IMR-90 (cell line): Measurements from ENCODE around the gene TNRC18. TPM values are rescaled to one million over a fixed set of nuclear protein-coding genes. Genes with fewer than 3 reads are reported as not detected.
A peak's percentile ranks its signal among the peaks of the same experiment; 100 is the strongest.

Experiments used
- ATAC-seq: fragments of 200-7000 bp; cut with Tn5 transposase; 2 replicates; pipeline ENCODE4 v1.9.1; 2020; ENCODE audit warnings: low read depth, mild to moderate bottlenecking, moderate library complexity
- BruUV-seq: library from RNA; stranded (reverse); fragments of 400-500 nt; replicated peaks from 2 replicates; lab custom pipeline; 2021; lab: Mats Ljungman, UMichigan
- CTCF ChIA-PET: fragments of 300-600 bp; formaldehyde crosslinking; extraction: SDS; loops from one replicate; lab custom pipeline; 2021; ENCODE audit warnings: antibody characterized with exemption; lab: Yijun Ruan, JAX
- POLR2A ChIA-PET: fragments of 300-600 bp; sonication (Branson Sonifier 250); formaldehyde crosslinking; loops from one replicate; lab custom pipeline; 2022; ENCODE audit warnings: antibody characterized with exemption; ENCODE audit not compliant: unreplicated experiment; lab: Charles Lee
- DNase-seq: peaks from one replicate; pipeline ENCODE4 v3.0.0; 2013
- H2AFZ ChIP-seq: replicated peaks from 2 replicates; pipeline ENCODE3; 2013; ENCODE audit warnings: low read length, mild to moderate bottlenecking; ENCODE audit not compliant: poor library complexity
- H2AK5ac ChIP-seq: 2 replicates; pipeline ENCODE4 v1.6.1; 2013; ENCODE audit warnings: low read depth, low read length, inconsistent platforms
- H2AK9ac ChIP-seq: replicated peaks from 2 replicates; pipeline ENCODE3; 2013; ENCODE audit warnings: mild to moderate bottlenecking, low read depth, low read length, moderate library complexity; ENCODE audit not compliant: poor library complexity
- H2BK120ac ChIP-seq: 2 replicates; pipeline ENCODE4 v1.6.1; 2013; ENCODE audit warnings: low read depth, low read length, inconsistent platforms
- H2BK15ac ChIP-seq: 3 replicates; pipeline ENCODE4 v1.6.1; 2013; ENCODE audit warnings: low read depth, low read length, inconsistent platforms
- H2BK20ac ChIP-seq: 2 replicates; pipeline ENCODE4 v1.6.1; 2013; ENCODE audit warnings: low read depth, mild to moderate bottlenecking, inconsistent platforms, low read length, moderate library complexity
- H2BK5ac ChIP-seq: 2 replicates; pipeline ENCODE4 v1.6.1; 2013; ENCODE audit warnings: mild to moderate bottlenecking, low read depth, low read length, inconsistent platforms; ENCODE audit not compliant: poor library complexity, severe bottlenecking
- H3K14ac ChIP-seq: replicated peaks from 2 replicates; pipeline ENCODE4 v1.6.1; 2013; ENCODE audit warnings: low read depth, low read length, inconsistent platforms
- H3K18ac ChIP-seq: 2 replicates; pipeline ENCODE4 v1.6.1; 2013; ENCODE audit warnings: low read depth, low read length, control low read depth
- H3K23ac ChIP-seq: 2 replicates; pipeline ENCODE4 v1.6.1; 2013; ENCODE audit warnings: low read depth, low read length, inconsistent platforms
- H3K27ac ChIP-seq: 2 replicates; pipeline ENCODE4 v1.5.1; 2013; ENCODE audit warnings: mild to moderate bottlenecking, control low read depth, low read length; ENCODE audit not compliant: insufficient read depth
- H3K27me3 ChIP-seq: 2 replicates; pipeline ENCODE4 v1.6.1; 2013; ENCODE audit warnings: low read length; ENCODE audit not compliant: control insufficient read depth, insufficient read depth
- H3K36me3 ChIP-seq: 2 replicates; pipeline ENCODE4 v1.6.1; 2013; ENCODE audit warnings: low read length, mixed read lengths; ENCODE audit not compliant: control insufficient read depth, insufficient read depth
- H3K4ac ChIP-seq: 2 replicates; pipeline ENCODE4 v1.6.1; 2013; ENCODE audit warnings: low read depth, low read length, inconsistent platforms
- H3K4me1 ChIP-seq: 2 replicates; pipeline ENCODE4 v1.6.1; 2013; ENCODE audit warnings: low read length, mixed read lengths; ENCODE audit not compliant: control insufficient read depth, insufficient read depth
- H3K4me2 ChIP-seq: 2 replicates; pipeline ENCODE4 v1.6.1; 2013; ENCODE audit warnings: low read depth, mild to moderate bottlenecking, control low read depth, low read length, moderate library complexity
- H3K4me3 ChIP-seq: 2 replicates; pipeline ENCODE4 v1.5.1; 2013; ENCODE audit warnings: low read depth, mild to moderate bottlenecking, control low read depth, low read length, moderate library complexity; ENCODE audit not compliant: insufficient read depth
- H3K56ac ChIP-seq: 2 replicates; pipeline ENCODE4 v1.6.1; 2013; ENCODE audit warnings: low read length, inconsistent platforms; ENCODE audit not compliant: insufficient read depth; ENCODE audit errors: extremely low read depth
- H3K79me1 ChIP-seq, 2 experiments: 2 replicates each; pipeline ENCODE4 v1.6.1; 2013; ENCODE audit warnings: low read length in 2 of 2, inconsistent platforms in 1 of 2, low read depth in 1 of 2
- H3K9ac ChIP-seq: 2 replicates; pipeline ENCODE4 v1.6.1; 2013; ENCODE audit warnings: low read depth, low read length, control low read depth
- H3K9me1 ChIP-seq: 2 replicates; pipeline ENCODE4 v1.6.1; 2013; ENCODE audit warnings: low read length, inconsistent platforms; ENCODE audit not compliant: insufficient read depth
- H3K9me3 ChIP-seq: 2 replicates; pipeline ENCODE4 v1.6.1; 2013; ENCODE audit warnings: low read length; ENCODE audit not compliant: control insufficient read depth, insufficient read depth
- H4K20me1 ChIP-seq: 2 replicates; pipeline ENCODE4 v1.6.1; 2013; ENCODE audit warnings: low read length, inconsistent platforms; ENCODE audit not compliant: insufficient read depth
- H4K5ac ChIP-seq: 2 replicates; pipeline ENCODE4 v1.6.1; 2013; ENCODE audit warnings: mild to moderate bottlenecking, low read depth, low read length, control low read depth
- H4K8ac ChIP-seq, 2 experiments: 2 replicates each; pipeline ENCODE4 v1.6.1; 2013; ENCODE audit warnings: low read depth in 2 of 2, low read length in 2 of 2, control low read depth in 1 of 2, inconsistent platforms in 1 of 2
- H4K91ac ChIP-seq: 2 replicates; pipeline ENCODE4 v1.6.1; 2013; ENCODE audit warnings: low read depth, low read length, inconsistent platforms; ENCODE audit not compliant: insufficient read depth
- BHLHE40 ChIP-seq: fragments of 150-350 bp; IDR thresholded peaks from 2 replicates; pipeline ENCODE4 v1.6.1; 2016; ENCODE audit warnings: mild to moderate bottlenecking, low read depth, low read length
- CEBPB ChIP-seq: IDR thresholded peaks from 2 replicates; pipeline ENCODE4 v1.6.1; 2012; ENCODE audit warnings: low read depth, low read length, improper control_type of control experiment
- CHD1 ChIP-seq: IDR thresholded peaks from 2 replicates; pipeline ENCODE4 v1.6.1; 2012; ENCODE audit warnings: low read depth, low read length, improper control_type of control experiment
- ELK1 ChIP-seq: fragments of 150-350 bp; IDR thresholded peaks from 2 replicates; pipeline ENCODE4 v1.6.1; 2016; ENCODE audit warnings: low read depth, mild to moderate bottlenecking, low read length, moderate library complexity, borderline replicate concordance
- FOS ChIP-seq: fragments of 150-350 bp; IDR thresholded peaks from 2 replicates; pipeline ENCODE4 v1.6.1; 2016; ENCODE audit warnings: low read depth, low read length
- MAFK ChIP-seq: IDR thresholded peaks from 2 replicates; pipeline ENCODE4 v1.6.1; 2012; ENCODE audit warnings: low read depth, low read length, improper control_type of control experiment
- MAZ ChIP-seq: IDR thresholded peaks from 2 replicates; pipeline ENCODE4 v1.6.1; 2012; ENCODE audit warnings: low read depth, mild to moderate bottlenecking, low read length, improper control_type of control experiment, moderate library complexity, borderline replicate concordance
- MXI1 ChIP-seq: IDR thresholded peaks from 2 replicates; pipeline ENCODE4 v1.6.1; 2012; ENCODE audit warnings: low read depth, mild to moderate bottlenecking, low read length, moderate library complexity, borderline replicate concordance
- NFE2L2 ChIP-seq: fragments of 150-350 bp; IDR thresholded peaks from 2 replicates; pipeline ENCODE4 v1.6.1; 2016; ENCODE audit warnings: low read depth, mild to moderate bottlenecking, low read length
- POLR2A ChIP-seq: IDR thresholded peaks from 2 replicates; pipeline ENCODE4 v1.6.1; 2012; ENCODE audit warnings: mild to moderate bottlenecking, low read depth, low read length
- RAD21 ChIP-seq: IDR thresholded peaks from 2 replicates; pipeline ENCODE4 v1.6.1; 2012; ENCODE audit warnings: low read length, improper control_type of control experiment
- RCOR1 ChIP-seq: IDR thresholded peaks from 2 replicates; pipeline ENCODE4 v1.6.1; 2012; ENCODE audit warnings: mild to moderate bottlenecking, low read length, improper control_type of control experiment; ENCODE audit not compliant: insufficient replicate concordance
- RFX5 ChIP-seq: IDR thresholded peaks from 2 replicates; pipeline ENCODE4 v1.8.0; 2012; ENCODE audit warnings: low read depth, mild to moderate bottlenecking, low read length, moderate library complexity
- SMC3 ChIP-seq: fragments of 150-350 bp; IDR thresholded peaks from 2 replicates; pipeline ENCODE4 v1.6.1; 2016; ENCODE audit warnings: low read depth, mild to moderate bottlenecking, antibody characterized with exemption, low read length, moderate library complexity
- WGBS, 2 experiments: methylation state at CpG; one replicate each; pipeline versions ENCODE4 v1.1.5 to v1.1.7; 2013; ENCODE audit warnings: missing lambda C conversion rate in 2 of 2; ENCODE audit not compliant: insufficient read length in 1 of 2; ENCODE audit errors: extremely low coverage in 2 of 2; 5-methylcytosine and 5-hydroxymethylcytosine counted together
- dilution Hi-C: fragments of 300-500 bp; cut with HindIII; formaldehyde crosslinking; loops from one replicate; pipeline ENCODE4 v1.14.3; 2018; ENCODE audit warnings: low sequenced_read_pairs; ENCODE audit not compliant: unreplicated experiment
- in situ Hi-C: fragments of 300-500 bp; cut with MboI; formaldehyde crosslinking; loops from 3 replicates; pipeline ENCODE4 v1.14.3; 2019; ENCODE audit warnings: low sequenced_read_pairs, inconsistent platforms, mixed read lengths
- intact Hi-C: fragments of 100-400 bp; cut with micrococcal nuclease; formaldehyde crosslinking; loops from 2 replicates; pipeline ENCODE4 v1.10.0; 2022
- polyA plus RNA-seq, 3 experiments: library from polyadenylated mRNA; depleted of rRNA; stranded (reverse); fragments of >200 nt; gene quantifications; 2 replicates each; pipeline ENCODE4 v1.2.3, GENCODE V29; 2012; ENCODE audit warnings: low replicate concordance in 1 of 3
- total RNA-seq: library from RNA; depleted of rRNA; stranded (reverse); fragments of >200 nt; gene quantifications from 2 replicates; pipeline ENCODE4 v1.2.3, GENCODE V29; 2012
- TF ChIP-seq, protein P1 (sequence below): conservative IDR thresholded peaks from 2 replicates; pipeline ENCODE4 v1.5.1; 2012; ENCODE audit warnings: mild to moderate bottlenecking, low read depth, low read length, improper control_type of control experiment
- TF ChIP-seq, protein P2 (sequence below): fragments of 150-350 bp; IDR thresholded peaks from 2 replicates; pipeline ENCODE4 v1.6.1; 2017; ENCODE audit warnings: mild to moderate bottlenecking, antibody characterized with exemption, low read length, low read depth

The TNRC18 gene
- total and polyA plus RNA-seq, 2 of the 4 experiments (the other 2 are of a cell fraction): 4.7 to 29.6 TPM

DNA sequence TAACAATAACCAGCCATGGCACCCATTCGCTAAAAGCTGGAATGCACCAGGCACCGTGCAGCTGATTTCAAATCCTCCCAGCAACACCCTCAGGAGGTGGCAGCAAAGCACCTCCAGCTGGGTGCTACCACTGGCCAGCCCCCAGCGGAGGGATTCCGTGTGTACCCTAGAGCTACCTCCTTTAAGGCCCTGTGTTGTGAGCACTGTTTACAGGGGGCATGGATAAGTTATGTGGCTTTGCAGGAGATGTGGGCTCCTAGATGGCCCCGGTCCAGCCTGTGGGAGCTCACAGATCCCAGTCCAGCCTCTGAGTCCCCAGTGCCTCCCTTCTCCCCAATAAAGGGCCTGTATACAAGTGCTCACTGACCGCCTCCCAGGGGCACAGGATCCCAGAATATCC lies 27.1 kb downstream of the TNRC18 start:
- Histone ChIP-seq H3K18ac (peak overlapping the region; percentile 27; the same call in 1 of the 2 replicates), H3K9me3 (no peaks in the 10 kb centered on the region), H3K4ac (peak overlapping the region; percentile 83), H3K23ac (no peak overlapping the region), H4K91ac (peak overlapping the region; percentile 66), H4K5ac (peak overlapping the region; percentile 43; the same call in 1 of the 2 replicates), H3K4me3 (peak overlapping the region; percentile 17; the same call in 1 of the 2 replicates), H2BK15ac (no peak overlapping the region), H3K14ac (peak overlapping the region; percentile 10; the same call in 1 of the 2 replicates), H3K4me1 (peaks cover 7% of the 10 kb centered on the region; the same call in 1 of the 2 replicates), H3K56ac (0 out of 2 replicates have a peak overlapping the region, but pooled peaks have one; percentile 18), H2BK120ac (peak overlapping the region; percentile 25; the same call in 1 of the 2 replicates), H4K20me1 (peaks cover 75% of the 10 kb centered on the region), H3K4me2 (peak overlapping the region; percentile 41), H3K27ac (peak overlapping the region; percentile 86), H3K79me1 (peaks cover 14 to 85% of the 10 kb centered on the region in 2 experiments), H2AK9ac (peak overlapping the region; percentile 92), H2BK5ac (peak overlapping the region; percentile 34), H3K9me1 (no peaks in the 10 kb centered on the region; the same call in 1 of the 2 replicates), H3K27me3 (no peaks in the 10 kb centered on the region), H4K8ac (peak overlapping the region; percentile 74 to 76), H2AFZ (no peak overlapping the region), H3K9ac (peak overlapping the region; percentile 42), H3K36me3 (peaks cover 48% of the 10 kb centered on the region), H2BK20ac (no peak overlapping the region), H2AK5ac (peak overlapping the region; percentile 73)
- DNase-seq: no peak
- 100% methylated on average over 1 of the region's 6 CpGs; no CpG with 5 or more reads in 1 of the 2 experiments for WGBS, 2 experiments
- TF ChIP-seq NFE2L2 (no peak), CHD1 (no peak), RAD21 (no peak; the same call in 1 of the 2 replicates), SMC3 (no peak), MAZ (no peak), MXI1 (no peak), POLR2A (no peak), BHLHE40 (no peak), ELK1 (no peak), RCOR1 (no peak), FOS (no peak), MAFK (no peak), RFX5 (no peak), CEBPB (no peak)
- TF ChIP-seq, protein P1, sequence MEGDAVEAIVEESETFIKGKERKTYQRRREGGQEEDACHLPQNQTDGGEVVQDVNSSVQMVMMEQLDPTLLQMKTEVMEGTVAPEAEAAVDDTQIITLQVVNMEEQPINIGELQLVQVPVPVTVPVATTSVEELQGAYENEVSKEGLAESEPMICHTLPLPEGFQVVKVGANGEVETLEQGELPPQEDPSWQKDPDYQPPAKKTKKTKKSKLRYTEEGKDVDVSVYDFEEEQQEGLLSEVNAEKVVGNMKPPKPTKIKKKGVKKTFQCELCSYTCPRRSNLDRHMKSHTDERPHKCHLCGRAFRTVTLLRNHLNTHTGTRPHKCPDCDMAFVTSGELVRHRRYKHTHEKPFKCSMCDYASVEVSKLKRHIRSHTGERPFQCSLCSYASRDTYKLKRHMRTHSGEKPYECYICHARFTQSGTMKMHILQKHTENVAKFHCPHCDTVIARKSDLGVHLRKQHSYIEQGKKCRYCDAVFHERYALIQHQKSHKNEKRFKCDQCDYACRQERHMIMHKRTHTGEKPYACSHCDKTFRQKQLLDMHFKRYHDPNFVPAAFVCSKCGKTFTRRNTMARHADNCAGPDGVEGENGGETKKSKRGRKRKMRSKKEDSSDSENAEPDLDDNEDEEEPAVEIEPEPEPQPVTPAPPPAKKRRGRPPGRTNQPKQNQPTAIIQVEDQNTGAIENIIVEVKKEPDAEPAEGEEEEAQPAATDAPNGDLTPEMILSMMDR: no peak
- TF ChIP-seq, protein P2, sequence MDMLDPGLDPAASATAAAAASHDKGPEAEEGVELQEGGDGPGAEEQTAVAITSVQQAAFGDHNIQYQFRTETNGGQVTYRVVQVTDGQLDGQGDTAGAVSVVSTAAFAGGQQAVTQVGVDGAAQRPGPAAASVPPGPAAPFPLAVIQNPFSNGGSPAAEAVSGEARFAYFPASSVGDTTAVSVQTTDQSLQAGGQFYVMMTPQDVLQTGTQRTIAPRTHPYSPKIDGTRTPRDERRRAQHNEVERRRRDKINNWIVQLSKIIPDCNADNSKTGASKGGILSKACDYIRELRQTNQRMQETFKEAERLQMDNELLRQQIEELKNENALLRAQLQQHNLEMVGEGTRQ: no peak
- CTCF ChIA-PET: no interaction called here
- POLR2A ChIA-PET: no interaction called here
- in situ Hi-C loops (no loop called here), dilution Hi-C loops (no loop called here), intact Hi-C loops (no loop called here)
- BruUV-seq: no TSS peak
- peak; percentile 24 for ATAC-seq
